Astrocyte of the spinal cord (primary cell): ENCODE results near the gene GABPA.
"Not testable (repeated sequence)": the region's sequence is repeated elsewhere in the genome, so short reads cannot be mapped to it uniquely, and the experiment has no call there.

ENCODE experiments used
- DNase-seq: peaks from one replicate; pipeline ENCODE4 v3.0.0; 2011; ENCODE audit warnings: low read depth, low spot score
- H3K4me3 ChIP-seq: 2 replicates; pipeline ENCODE4 v1.5.1; 2011; ENCODE audit warnings: low read depth, mild to moderate bottlenecking, low read length, moderate library complexity
- CTCF ChIP-seq: IDR thresholded peaks from 2 replicates; pipeline ENCODE4 v1.5.1; 2012; ENCODE audit warnings: low read depth, mild to moderate bottlenecking, low read length, inconsistent platforms
- in situ Hi-C: cut with HindIII; loops from 2 replicates; pipeline ENCODE4 v1.10.0; 2017; ENCODE audit warnings: low sequenced_read_pairs

GABPA gene

DNA sequence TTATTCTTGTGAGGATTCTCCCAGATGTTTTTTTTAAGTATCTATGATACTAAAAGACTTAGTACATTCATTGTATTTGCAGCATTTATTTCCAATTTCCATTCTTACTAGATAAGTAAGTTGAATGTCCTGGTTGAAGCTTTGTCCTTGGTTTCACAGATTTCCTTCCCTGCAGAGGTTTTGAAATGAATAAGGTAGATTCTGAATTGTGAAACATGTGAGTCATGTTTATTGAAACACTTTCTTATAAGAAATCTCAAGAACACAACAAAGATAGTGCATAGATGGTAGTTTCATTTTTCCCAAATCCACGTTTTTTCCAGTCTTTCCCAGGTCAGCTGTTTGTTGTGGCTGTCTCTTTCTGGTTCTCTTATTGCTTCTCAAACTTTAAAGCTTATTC, 24.8 kb downstream of the GABPA start:
- in situ Hi-C loops: no loop called here
- no peak for TF ChIP-seq CTCF
- H3K4me3 ChIP-seq: no peak overlapping the region
- no peak for DNase-seq

GRCh38 chr21:25760061-25760460, 25.3 kb downstream of the GABPA start:
- in situ Hi-C loops: no loop called here
- TF ChIP-seq CTCF: no peak
- DNase-seq: no peak
- no peak overlapping the region for H3K4me3 ChIP-seq

GRCh38 chr21:25760677-25761076, 25.9 kb downstream of the GABPA start:
- in situ Hi-C loops: no loop called here
- no peak for DNase-seq
- H3K4me3 ChIP-seq: no peak overlapping the region
- TF ChIP-seq CTCF: no peak

DNA sequence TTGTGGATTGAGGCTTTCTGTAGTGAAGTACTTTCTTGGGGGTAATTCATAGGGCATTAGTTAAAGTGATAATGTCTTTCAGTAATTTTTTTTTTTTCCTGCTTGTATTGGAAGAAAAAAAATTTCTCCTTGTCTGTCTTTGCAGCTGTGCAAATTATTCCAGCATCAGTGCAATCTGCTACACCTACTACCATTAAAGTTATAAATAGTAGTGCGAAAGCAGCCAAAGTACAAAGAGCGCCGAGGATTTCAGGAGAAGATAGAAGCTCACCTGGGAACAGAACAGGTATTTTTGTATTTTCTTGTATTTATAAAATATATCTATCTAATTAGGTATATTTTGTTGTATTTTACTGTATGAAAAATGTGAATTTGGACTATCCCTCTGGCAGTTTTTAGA, 29.3 kb downstream of the GABPA start:
- in situ Hi-C loops: no loop called here
- DNase-seq: no peak
- H3K4me3 ChIP-seq: no peak overlapping the region
- no peak for TF ChIP-seq CTCF

GRCh38 chr21:25767921-25768320, 33.1 kb downstream of the GABPA start:
- in situ Hi-C loops: no loop called here
- no peak for TF ChIP-seq CTCF
- no peak for DNase-seq
- no peak overlapping the region for H3K4me3 ChIP-seq

- in situ Hi-C loops: no loop called here
- no peak for TF ChIP-seq CTCF
- no peak for DNase-seq
- H3K4me3 ChIP-seq: no peak overlapping the region
Observed at GRCh38 chr21:25772686-25773085, 37.9 kb downstream of the GABPA start.

DNA sequence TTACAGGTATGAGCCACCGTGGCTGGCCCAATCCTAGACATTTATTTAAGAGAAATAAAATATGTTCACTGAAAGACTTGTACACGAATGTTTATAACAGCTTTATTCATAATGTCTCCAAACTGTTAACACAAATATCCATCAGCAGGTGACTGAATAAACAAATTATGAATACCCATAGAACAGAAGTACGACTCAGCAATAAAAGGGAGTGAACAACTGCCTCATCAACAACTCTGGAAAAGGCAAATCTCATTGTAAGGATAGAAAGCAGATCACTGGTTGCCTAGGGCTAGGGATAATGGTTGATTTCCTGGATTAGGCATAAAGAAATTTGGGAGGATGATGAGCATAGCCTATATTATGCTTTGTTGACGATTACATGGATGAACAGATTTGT, 41.7 kb downstream of the GABPA start:
- no peak for TF ChIP-seq CTCF
- no peak overlapping the region for H3K4me3 ChIP-seq
- no peak for DNase-seq
- in situ Hi-C loops: no loop called here

GRCh38 chr21:25778126-25778875, 43.5 kb downstream of the GABPA start:
- in situ Hi-C loops, DNase-seq, H3K4me3 ChIP-seq: not testable (repeated sequence)
